GM21515 (cell line): ENCODE results near the gene PRAMEF13.
"Not testable (repeated sequence)": the region's sequence is repeated elsewhere in the genome, so short reads cannot be mapped to it uniquely, and the experiment has no call there.

Source experiments
- ATAC-seq: cut with Tn5 transposase; IDR thresholded peaks from one replicate; pipeline ENCODE4 v1.9.1; 2021; ENCODE audit not compliant: unreplicated experiment

Gene PRAMEF13

DNA sequence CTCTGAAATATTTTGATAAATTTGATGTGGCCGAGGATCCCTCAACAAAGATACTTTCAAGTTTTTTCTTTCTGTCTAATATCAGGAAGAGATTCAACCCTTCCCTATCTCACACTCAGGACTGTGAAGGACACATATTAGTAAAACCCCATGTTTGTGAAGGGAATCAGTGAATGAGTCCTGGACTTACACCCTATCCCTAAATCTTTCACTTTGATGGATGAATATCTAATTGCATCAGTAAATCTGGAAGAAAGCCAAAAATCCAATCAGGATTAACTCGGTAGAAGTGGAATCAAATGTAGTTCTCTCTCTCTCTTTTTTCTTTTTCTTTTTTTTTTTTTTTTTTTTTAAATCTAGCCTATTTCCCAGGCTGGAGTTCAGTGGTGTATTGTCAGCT, 29.7 kb downstream of the PRAMEF13 start, which contains the start of gene PRAMEF9:
Gene PRAMEF9, plus strand, starts transcription at position 301 of the 400 bp plus-strand sequence. CDS start 3,433 bp downstream, outside the sequence.
- ATAC-seq: not testable (repeated sequence)

DNA sequence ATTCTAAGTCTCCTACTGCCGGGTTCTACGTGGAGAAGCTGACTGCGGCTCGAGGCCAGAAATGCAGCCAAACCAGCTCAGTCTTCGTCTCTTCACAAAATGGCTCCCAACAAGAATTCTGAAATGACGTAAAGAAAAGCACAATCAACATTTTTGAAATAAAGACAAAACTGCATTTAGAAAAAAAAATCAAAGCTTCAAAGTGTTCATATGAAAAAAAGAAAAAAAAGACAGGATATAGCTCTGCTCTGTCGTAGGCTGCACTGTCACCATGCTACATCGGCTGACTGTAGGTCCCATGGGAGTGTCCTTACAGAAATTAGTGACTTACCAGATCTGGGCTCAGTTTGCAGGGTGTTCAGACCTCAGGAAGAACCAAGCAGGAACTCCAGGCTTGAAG, 35.7 kb downstream of the PRAMEF13 start, which contains the start of gene HNRNPCL4:
Gene HNRNPCL4, minus strand, starts transcription at position 101 of the 400 bp plus-strand sequence. CDS start 164 bp downstream, outside the sequence.
- ATAC-seq: not testable (repeated sequence)

DNA sequence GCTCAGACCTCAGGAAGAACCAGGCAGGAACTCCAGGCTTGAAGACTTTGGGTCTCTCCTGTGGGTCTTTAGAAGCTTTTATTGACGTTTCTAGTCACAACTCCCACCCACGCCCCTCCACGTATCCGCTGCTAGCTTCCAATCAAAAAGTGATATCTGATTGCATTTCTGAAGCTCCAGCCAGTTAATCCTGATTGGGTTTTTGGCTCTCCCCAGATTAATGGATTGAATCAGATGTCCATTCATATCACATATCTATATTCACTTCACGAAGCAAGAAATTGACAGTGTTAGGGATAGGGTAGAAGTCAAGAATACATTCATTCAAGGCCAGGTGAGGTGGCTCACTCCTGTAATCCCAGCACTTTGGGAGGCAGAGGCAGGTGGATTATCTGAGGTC, 45.3 kb downstream of the PRAMEF13 start, which contains the start of gene PRAMEF26:
Gene PRAMEF26, minus strand, starts transcription at position 101 of the 400 bp plus-strand sequence. CDS start 2,914 bp downstream, outside the sequence.
- ATAC-seq: not testable (repeated sequence)
